HK-2 (cell line): Measurements from ENCODE around the gene PPP1R15B.

Source experiments
- DNase-seq: peaks from one replicate; pipeline ENCODE4 v3.0.0-alpha.2; 2018; ENCODE audit not compliant: unreplicated experiment

The PPP1R15B gene

DNA sequence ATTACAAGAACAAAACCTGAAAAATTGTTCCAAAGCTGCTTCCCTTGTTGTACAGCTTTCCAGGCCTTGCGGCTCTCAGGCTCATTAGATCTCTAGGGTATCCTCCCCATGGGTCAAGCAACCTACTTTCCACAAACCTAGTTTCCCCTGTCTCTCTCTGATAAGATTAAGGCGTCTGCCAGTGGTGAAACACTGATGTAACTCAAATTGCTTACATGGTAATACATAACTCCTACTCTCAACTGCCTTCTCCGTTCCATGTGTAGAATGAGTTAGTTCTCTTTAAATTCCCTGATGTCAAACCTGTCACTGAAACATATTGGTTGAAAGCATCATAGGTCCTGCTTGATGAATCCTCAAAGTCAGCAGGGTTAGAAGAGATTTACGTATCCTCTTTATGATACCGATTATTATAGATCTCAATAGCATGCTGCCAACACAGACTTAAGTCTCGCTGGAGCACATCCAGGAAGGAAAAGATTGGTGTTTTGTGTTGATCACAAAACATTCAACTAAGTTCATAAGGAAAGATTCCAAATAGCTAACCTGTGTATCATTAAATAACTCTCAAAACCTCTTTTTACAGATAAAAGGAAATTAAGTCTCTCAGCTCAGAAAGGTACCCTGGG lies 10.6 kb downstream of the PPP1R15B start:
- no peak for DNase-seq

DNA sequence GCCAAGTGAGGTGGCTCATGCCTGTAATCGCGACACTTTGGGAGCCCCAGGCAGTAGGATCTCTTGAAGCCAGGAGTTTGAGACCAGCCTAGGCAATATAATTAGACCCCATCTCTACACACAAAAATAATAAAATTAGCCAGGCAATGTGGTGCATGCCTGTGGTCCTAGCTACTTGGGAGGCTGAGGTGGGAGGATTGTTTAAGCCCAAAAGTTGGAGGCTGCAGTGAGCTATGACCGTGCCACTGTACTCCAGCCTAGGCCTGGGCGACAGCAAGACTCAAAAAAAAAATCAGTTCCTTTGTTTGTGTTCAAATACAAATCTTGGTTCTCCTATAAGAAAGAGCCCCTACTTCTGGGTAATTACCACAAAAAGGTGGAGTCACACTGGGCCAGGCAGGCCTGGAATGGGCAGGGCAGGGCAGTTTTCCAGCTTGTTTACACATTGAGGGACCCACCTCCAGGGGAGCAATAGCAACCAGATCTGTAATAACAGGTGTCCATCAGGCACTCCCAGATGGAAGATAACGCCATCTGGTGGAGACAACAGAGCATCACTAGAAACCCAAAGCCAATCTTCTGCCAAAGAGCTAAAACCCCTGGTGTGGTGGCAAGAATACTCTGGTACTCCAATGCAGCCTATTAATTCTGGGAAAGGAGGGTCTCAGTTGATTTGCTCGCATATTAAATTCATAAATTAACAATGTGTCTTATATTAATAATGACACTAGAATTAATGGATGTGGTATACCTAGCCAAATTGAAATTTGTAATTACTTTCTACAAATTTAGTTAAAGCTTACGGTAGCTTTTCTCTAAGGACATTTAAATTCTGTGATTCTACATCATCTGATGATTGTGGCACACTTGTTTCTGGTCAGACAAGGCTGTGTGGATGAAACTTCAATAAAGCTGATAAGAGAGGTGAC lies 13.2 kb downstream of the PPP1R15B start:
- peak; percentile 77 for DNase-seq

DNA sequence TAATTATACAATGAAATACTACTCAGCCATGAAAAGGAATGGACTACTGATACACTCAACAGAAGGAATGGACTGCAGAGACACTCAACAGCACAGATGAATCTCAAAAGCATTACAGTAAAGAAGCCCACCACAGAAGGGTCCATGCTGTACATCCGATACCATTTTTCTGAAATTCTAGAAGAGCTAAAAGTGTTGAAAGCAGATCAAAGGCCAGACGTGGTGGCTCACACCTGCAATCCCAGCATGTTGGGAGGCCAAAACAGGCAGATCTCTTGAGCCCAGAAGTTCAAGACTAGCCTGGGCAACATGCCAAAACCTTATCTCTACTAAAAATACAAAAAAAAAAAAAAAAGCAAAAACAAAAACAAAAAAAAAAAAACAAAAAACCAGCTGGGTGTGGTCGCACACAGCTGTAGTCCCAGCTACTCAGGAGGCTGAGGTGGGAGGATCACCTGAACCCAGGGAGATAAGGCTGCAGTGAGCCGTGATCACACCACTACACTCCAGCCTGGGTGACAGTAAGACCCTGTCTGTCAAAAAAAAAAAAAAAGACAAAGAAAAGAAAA lies 15.5 kb downstream of the PPP1R15B start:
- no peak for DNase-seq

DNA sequence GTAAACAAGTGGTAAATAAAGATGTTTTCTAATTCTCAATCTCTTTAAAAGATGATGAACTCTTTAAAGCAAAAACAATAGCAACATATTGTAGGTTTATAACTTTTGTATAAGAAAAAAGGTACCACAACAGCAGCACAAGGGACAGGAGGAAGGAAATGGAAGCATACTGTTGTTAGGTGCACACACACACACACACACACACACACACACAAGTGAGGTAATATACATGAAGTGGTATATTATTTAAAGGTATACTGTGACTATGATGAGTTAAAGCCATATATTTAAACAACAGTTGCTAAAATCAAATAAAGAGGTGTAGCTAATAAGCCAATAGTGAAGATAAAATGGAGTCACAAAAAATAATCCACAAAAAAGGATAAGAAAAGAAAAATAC lies 20.0 kb downstream of the PPP1R15B start:
- no peak for DNase-seq

DNA sequence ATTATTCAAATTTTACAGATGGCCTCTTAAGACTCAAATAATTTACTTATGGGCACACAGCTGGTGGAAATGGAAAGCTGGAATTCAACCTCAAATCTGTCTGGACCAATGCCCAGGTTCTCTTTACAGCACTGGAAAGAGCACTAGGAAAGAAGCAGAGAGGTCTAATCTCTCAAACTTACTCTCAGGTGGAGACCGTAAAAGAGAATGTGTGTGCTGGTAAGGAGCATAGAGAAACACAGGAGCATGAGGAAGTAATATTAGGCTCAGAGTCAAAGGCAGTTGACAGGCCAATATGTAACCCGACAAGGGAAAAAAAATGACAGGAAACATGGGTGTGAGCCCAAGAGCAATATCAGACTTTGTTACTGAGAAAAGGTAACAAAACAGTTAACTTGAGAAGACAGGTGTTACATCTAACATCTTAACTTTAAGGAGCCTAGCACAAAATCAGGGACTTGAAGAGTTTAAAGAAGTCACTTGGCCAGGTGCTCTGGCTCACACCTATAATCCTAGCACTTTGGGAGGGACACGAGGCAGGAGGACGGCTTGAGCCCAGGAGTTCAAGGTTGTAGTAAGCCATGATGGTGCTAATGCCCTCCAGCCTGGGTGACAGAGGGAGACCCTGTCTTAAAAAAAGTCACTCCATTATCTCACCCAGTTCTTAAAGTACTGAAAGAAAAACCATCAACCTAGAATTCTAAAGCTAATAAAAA lies 20.7 kb downstream of the PPP1R15B start:
- no peak for DNase-seq

DNA sequence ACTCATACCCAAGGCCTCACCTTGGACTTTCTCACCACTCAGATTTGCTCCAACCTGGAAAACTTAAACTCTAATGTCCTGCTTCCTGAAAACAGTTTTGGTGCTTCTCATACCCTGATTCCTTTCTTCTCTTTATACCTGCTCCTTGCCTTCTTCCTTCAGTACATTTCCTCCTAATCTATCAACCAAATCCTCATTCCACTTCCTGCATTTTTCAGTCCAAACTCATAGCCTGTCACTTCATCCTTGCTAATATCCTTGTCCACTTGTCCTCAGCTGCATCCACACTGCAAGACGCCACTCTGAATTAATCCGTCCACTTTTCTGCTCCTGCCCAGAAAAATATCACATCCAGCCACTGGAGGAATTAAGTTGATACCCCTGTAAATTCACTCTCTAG lies 25.9 kb downstream of the PPP1R15B start:
- no peak for DNase-seq

DNA sequence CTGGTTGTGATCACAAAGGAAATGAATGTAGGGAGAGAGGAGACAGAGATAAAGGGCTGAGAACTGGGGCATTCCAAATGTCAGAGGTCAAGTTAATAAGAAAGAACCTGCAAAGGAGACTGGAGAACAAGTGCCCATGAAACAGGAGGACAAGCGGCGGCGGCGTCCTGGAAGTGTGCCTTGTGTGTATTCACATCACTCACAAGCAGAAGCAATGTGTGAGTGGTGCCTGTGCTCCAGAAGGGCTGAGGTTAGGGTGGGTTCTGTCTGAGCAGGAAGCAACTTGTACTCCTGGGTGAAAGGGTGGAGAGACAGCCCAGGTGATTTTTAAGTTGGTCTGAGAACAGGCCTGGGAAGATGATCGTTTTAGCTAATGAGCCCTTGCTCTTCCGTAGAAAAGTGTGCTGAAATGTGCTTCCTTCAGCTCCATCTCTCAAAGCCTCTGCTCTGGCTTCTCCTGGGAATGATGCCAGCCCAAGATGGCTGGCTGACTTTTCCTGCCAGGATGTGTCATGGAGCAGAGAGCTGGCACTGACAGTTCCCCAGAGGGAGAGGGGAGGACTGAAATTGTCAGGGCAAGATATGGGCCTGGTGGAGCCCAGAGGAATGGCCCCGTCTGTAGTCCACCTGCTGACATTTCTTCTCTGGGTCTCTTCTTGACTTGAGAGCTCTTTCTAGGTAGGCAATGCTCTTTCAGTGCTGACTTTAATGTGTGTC lies 26.8 kb downstream of the PPP1R15B start:
- peak; percentile 28 for DNase-seq

DNA sequence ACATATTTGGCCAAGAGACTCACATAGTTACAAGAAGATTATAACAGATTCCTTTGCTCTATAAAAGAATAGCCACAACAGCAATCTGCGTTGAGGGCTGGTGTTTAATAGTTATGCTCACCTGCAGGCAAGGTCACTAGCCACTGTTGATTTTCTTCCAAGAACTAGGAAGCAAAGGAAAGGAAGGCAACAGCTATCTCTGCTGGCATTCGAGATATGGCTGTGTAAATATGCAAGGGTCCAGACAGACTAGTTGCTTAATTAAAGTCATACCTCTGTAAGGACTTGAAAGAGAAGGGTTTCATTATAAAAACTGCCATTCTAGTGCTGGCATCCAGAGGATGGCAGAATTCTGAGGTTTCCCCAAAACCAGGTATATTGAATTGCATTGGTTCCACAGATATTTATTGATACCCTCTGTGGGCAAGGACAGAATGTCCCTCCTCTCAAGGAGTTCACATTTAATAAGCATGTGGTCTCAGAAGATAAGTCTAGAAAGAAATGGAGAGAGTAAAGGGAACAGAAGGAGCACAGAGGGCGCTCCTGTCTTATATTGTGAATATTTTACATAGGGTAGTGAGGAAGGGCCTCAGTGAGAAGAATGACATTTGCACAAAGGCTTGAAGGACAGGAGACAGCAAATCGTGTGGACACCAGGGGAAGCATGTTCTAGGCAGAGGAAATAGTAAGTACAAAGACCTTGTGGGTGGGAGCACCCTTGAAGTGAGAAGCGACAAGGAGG lies 28.3 kb downstream of the PPP1R15B start:
- no peak for DNase-seq

DNA sequence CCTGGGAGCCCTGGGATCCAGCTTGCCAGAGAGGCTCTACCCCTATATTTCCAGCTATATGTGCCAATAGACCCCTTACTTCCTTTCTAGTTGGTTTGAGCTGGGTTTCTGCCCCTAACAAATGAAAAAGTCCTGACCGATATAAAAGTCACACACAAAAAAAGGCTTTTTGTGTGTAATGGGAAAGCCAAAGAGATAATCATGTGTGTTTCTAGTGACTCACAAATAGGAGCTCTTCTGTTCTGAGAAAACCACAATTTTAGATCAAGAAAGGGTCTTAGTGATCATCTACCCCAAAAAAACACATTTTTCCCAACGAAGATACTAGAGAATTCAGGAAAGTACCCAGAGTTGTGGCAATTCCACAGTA lies 28.9 kb downstream of the PPP1R15B start:
- no peak for DNase-seq

DNA sequence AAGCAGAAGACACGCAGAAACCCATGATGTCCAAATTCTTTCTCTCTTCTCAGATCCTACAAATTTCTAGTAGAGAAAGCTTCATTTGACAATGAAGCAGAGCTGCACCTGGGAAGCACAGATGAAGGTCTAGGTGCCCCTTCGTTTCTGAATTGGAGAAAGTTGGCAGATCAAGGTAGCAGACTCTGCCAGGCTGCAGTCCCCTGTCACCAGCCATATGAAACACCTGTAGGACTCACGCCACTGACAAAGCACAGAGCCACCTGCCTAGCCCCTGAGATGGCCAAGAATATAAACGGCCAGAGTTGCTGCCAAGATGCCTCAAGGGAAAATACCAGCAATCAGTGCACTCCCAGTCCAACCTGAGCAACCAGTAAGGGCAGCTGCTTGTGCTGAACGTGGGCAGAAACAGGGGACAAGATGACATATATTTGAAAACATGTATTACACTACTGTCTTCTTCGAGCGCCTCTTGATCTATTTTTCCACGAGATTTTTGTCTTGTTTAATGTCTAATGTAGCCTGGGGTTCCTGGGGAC lies 31.3 kb downstream of the PPP1R15B start:
- no peak for DNase-seq

DNA sequence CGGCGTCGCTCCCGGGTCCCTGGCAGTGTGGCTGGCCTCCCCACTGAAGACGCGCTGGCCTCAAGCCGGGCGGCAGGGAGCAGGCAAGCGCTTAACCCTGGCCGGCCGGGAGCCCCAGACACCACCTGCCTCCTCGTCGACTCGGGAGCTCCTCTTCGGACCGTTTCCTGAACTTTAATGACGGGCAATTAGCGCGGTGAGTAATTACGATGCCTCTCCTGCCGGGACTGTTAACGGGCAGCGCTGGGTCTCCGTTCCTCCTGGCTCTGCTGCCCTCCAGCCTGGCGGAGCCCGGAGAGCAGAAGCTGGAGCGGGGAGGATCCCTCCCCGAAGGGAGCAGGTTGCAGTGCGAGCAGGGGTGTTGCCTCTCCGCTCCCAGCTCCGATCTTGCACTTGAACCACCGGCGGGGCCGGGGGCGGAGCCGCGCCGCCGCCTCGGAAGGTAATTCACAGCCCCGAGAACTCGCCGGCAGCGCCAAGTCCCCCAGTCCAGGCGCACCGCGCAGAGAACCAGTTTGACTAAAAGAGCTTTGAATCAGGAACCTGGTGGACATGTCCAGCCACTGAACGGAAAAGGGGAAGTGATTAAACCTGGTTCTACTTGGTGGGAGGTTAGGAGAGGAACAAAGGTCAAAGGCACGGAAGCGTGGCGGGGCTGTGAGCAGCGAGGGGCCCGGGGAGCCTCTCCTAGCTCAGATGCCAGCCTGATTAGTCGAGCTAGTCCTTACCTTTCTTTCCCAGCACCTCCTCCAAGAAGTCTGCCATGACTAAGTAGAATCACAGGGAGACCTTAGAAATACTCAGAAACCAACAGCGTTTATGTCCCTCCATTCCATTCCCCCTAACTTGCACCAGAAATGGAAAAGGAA lies 33.6 kb downstream of the PPP1R15B start:
- peak; percentile 76 for DNase-seq

DNA sequence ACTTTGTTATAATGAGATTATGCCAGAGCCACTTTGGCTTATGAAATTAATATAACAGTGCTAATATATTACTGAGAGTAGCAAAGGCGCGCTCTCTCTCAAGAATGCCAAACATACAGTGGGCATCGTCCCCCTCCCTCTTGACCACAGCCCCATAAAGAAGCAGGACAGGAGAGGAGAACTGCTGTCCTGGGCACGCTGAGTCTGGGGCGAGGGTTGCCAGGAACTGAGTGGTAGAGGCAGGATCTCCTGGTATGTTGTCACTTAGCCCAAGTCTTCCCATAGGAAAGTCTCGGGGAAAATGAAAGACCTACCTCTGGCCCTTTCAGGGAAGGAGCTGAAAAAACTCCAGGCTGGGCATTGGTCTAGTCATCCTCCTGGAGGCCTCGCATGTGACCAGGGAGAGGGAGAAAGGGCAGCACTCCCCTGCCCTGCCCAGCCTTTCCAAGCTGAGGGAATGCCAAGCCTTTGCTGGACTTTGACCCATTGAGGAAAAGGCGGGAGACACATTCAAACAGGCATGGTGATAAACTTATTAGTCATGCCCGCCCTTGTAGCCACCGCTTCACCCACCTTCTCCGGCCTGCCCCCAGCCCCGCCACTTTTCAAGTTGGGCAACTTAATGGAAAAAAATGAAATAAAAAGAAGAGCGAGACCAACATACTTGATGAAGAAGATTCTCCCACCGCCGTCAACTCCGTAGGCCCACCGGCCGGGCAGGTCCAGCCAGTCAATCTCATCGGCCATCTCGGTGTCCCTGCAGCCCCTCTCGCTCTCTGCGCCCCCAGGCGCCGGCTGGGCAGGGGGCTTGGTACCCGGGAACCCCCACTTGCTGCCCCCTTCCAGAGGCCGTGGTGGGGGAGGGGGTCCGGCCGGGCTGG lies 34.5 kb downstream of the PPP1R15B start:
- DNase-seq: peak; percentile 74

DNA sequence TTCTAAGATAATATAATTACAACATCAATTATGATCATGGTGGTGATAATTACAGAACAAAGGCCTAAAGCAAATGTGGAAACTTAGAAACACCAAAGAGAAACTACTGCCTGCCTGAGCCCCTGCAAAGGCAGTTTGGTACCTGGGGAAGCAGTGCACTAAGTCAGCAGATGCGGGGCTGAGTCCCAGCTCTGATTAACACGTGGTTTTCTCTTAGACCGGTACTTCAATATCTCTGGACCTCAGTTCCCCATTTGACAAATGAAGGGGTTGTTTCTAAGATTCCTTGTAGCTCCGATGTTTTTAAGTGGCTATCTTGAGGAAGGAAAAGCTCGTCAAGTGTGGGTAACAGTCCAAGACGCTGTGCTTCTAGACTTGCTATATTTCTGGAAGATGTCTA lies 35.2 kb downstream of the PPP1R15B start:
- DNase-seq: no peak

DNA sequence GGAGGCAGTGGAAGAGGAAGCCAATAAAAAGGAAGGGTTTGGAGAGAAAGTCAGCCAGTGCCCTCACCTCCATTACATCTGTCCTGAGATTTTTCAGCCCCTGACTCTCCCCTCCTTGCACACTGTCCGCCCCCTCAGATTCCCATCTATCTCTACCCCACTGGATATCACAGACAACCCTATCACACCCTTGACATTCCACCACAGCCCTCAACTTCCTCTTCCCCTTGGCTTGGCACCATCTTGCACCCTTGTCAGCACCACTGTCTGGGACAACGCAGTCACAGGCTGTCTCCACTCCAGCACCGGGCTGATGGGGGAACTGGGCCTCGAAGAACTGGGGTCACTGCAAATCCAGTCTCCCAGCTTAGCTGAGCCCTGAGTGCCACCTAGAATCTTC lies 37.7 kb downstream of the PPP1R15B start:
- no peak for DNase-seq

DNA sequence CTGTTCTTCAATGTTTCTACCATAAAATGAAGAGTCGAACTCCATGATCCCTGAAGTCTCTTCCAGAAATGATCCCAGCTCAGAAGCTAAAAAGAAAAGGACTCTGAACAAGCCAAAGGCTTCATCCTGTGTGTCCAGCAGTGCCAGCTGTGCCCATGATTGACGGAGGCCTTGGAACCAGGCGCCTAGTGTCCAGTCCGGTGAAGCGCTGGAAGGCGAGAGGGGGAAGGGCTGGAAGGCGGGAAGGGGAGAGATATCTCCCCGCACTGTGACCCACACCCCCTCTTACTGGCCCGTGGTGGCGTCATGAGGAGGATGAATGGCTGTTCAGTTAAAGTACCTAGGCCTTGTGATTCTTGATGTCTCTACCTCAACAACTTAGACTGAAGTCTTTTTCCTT lies 41.4 kb downstream of the PPP1R15B start:
- DNase-seq: no peak

DNA sequence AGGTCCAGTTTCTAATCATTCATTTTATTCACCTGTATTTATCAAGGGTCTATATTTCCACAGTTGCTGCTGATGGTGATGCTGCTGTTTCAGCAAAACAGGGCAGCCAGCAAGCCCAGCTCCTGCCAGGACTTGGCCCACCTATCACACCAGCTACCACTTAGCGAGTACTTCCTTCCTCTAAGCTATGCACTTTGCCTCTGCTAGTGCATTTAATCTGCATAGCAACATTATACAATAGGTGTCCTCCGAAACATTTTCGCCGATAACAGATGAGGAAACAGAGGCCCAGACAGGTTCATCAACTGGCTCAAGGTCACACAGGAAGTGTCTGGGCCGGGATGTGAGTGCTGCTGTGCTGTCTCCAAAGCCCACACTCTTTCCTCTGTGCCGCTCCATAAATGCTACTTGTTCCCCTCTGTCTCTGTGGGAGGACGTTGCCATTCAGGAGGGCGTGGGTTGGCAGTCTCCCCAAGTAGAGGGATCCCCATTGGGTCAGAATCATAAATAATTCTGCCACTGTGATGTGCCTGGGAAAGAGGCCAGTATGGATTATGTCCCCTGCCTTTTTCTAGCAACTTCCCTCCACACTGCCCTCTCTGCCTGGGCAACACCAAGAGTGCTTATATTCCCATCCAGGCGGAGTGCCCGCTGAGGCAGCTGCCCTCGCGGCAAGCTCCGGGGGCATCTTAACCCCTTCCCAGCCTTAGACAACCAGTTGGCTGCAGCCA lies 42.5 kb downstream of the PPP1R15B start:
- DNase-seq: no peak

DNA sequence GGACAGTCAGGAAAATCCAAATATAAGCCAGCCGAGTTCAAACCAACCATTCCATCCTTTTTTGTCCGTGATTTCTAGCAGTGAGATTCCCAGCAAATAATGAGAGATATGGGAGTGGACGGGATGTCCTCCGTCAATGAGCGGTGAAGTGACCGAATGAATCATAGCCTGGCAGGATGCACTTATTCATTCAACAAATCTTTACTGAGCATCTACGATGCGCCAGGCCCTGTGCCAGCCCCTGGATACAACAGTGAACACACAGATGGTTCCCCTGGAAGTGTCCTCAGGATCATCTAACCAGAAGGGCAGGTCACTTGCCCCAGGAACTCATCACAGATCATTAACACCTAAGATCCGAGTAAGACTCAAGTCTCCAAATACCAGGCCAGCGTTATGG lies 43.7 kb downstream of the PPP1R15B start:
- no peak for DNase-seq
